Suprapubic skin (tissue), 3 donors: ENCODE results near the gene SNRPA1.

Experiments used
- POLR2A ChIP-seq, 2 donors: fragments of 450-650 bp; IDR thresholded peaks; one replicate each; pipeline ENCODE4 v1.6.1; 2017; ENCODE audit warnings: antibody characterized with exemption in 2 of 2, mild to moderate bottlenecking in 2 of 2, moderate library complexity in 2 of 2
- TF ChIP-seq, protein P1 (sequence below), 2 donors: fragments of 200-600 bp in 1 of 2; fragments of 450-650 bp in 1 of 2; sonication (generic) in 1 of 2; IDR thresholded peaks; one replicate each; pipeline ENCODE4 v1.5.1; 2016 to 2019; ENCODE audit warnings: antibody characterized with exemption in 2 of 2, mild to moderate bottlenecking in 1 of 2, moderate library complexity in 1 of 2

- TF ChIP-seq, protein P1, sequence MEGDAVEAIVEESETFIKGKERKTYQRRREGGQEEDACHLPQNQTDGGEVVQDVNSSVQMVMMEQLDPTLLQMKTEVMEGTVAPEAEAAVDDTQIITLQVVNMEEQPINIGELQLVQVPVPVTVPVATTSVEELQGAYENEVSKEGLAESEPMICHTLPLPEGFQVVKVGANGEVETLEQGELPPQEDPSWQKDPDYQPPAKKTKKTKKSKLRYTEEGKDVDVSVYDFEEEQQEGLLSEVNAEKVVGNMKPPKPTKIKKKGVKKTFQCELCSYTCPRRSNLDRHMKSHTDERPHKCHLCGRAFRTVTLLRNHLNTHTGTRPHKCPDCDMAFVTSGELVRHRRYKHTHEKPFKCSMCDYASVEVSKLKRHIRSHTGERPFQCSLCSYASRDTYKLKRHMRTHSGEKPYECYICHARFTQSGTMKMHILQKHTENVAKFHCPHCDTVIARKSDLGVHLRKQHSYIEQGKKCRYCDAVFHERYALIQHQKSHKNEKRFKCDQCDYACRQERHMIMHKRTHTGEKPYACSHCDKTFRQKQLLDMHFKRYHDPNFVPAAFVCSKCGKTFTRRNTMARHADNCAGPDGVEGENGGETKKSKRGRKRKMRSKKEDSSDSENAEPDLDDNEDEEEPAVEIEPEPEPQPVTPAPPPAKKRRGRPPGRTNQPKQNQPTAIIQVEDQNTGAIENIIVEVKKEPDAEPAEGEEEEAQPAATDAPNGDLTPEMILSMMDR (IDR thresholded peaks at IDR 0.05), result no peak
- TF ChIP-seq POLR2A (IDR thresholded peaks at IDR 0.05), result no peak
Observed at GRCh38 chr15:101306341-101307047, 11.4 kb upstream of the SNRPA1 start.
